Endothelial cell of umbilical vein (primary cell): ENCODE measurements around the gene ZIC4. TPM values are rescaled to one million over a fixed set of nuclear protein-coding genes. Genes with fewer than 3 reads are reported as not detected.

Source experiments
- BruUV-seq: library from RNA; stranded (reverse); fragments of 400-500 nt; replicated peaks from 2 replicates; lab custom pipeline; 2021; lab: Mats Ljungman, UMichigan
- CTCF ChIA-PET: fragments of 300-600, 350-600 bp; sonication (Branson Sonifier 250); formaldehyde crosslinking; loops from one replicate; lab custom pipeline; 2021; ENCODE audit warnings: antibody characterized with exemption, inconsistent platforms; lab: Charles Lee
- POLR2A ChIA-PET: fragments of 300-600, 350-600 bp; sonication (Branson Sonifier 250); formaldehyde crosslinking; loops from one replicate; lab custom pipeline; 2021; ENCODE audit warnings: antibody characterized with exemption, inconsistent platforms; lab: Charles Lee
- DNase-seq: peaks from one replicate; pipeline ENCODE4 v3.0.0-alpha.2; 2011; ENCODE audit warnings: low read depth, low spot score
- FAIRE-seq: peaks from 2 replicates; lab custom pipeline; 2011; peaks lifted over from hg19 to GRCh38; lab: Jason Lieb, UNC
- H2AFZ ChIP-seq: 2 replicates; pipeline ENCODE4 v1.6.0; 2012; ENCODE audit warnings: low read depth, low read length, control low read depth, inconsistent platforms
- H3K27ac ChIP-seq: 2 replicates; pipeline ENCODE4 v1.5.1; 2011; ENCODE audit warnings: low read depth, mild to moderate bottlenecking, control low read depth, low read length, moderate library complexity; ENCODE audit not compliant: insufficient read depth
- H3K27me3 ChIP-seq, 2 experiments: 2 replicates each; pipeline versions ENCODE4 v1.6.0 to v1.6.1; 2011; ENCODE audit warnings: low read length in 2 of 2, mixed read lengths in 1 of 2; ENCODE audit not compliant: control insufficient read depth in 2 of 2, insufficient read depth in 2 of 2
- H3K36me3 ChIP-seq, 2 experiments: 2 replicates in 1 of 2; 3 replicates in 1 of 2; pipeline ENCODE4 v1.5.1; 2011; ENCODE audit warnings: low read length in 2 of 2, mild to moderate bottlenecking in 1 of 2, moderate library complexity in 1 of 2; ENCODE audit not compliant: control insufficient read depth in 2 of 2, insufficient read depth in 2 of 2; ENCODE audit errors: extremely low read depth in 1 of 2
- H3K4me1 ChIP-seq: 3 replicates; pipeline ENCODE4 v1.5.1; 2011; ENCODE audit warnings: mild to moderate bottlenecking, low read length; ENCODE audit not compliant: control insufficient read depth, insufficient read depth; ENCODE audit errors: extremely low read depth
- H3K4me2 ChIP-seq: 2 replicates; pipeline ENCODE4 v1.6.1; 2011; ENCODE audit warnings: low read length, control low read depth, mixed read lengths; ENCODE audit not compliant: insufficient read depth
- H3K4me3 ChIP-seq, 3 experiments: fragments of 200-600 bp in 1 of 3; sonication (generic), shearing (Covaris generic) in 1 of 3; replicated peaks in 1 of 3; 2 replicates each; pipeline ENCODE4 v1.5.1; 2011 to 2016; ENCODE audit warnings: control low read depth in 3 of 3, low read length in 3 of 3, mild to moderate bottlenecking in 2 of 3, inconsistent platforms in 1 of 3, low read depth in 1 of 3, moderate library complexity in 1 of 3; ENCODE audit not compliant: insufficient read depth in 1 of 3
- H3K79me2 ChIP-seq: 2 replicates; pipeline ENCODE4 v1.6.0; 2012; ENCODE audit warnings: low read length, inconsistent platforms; ENCODE audit not compliant: control insufficient read depth, insufficient read depth
- H3K9ac ChIP-seq: replicated peaks from 2 replicates; pipeline ENCODE3; 2011; ENCODE audit warnings: low read length, control low read depth; ENCODE audit not compliant: insufficient read depth; ENCODE audit errors: extremely low read depth
- H3K9me1 ChIP-seq: replicated peaks from 3 replicates; pipeline ENCODE4 v1.6.0; 2011; ENCODE audit warnings: mild to moderate bottlenecking, low read length; ENCODE audit not compliant: control insufficient read depth, insufficient read depth; ENCODE audit errors: extremely low read depth
- H3K9me3 ChIP-seq: replicated peaks from 2 replicates; pipeline ENCODE4 v1.5.1; 2012; ENCODE audit warnings: low read length, inconsistent platforms; ENCODE audit not compliant: control insufficient read depth, insufficient read depth
- H4K20me1 ChIP-seq: replicated peaks from 2 replicates; pipeline ENCODE3; 2011; ENCODE audit warnings: mild to moderate bottlenecking, low read length; ENCODE audit not compliant: control insufficient read depth, insufficient read depth; ENCODE audit errors: extremely low read depth
- EZH2 ChIP-seq: IDR thresholded peaks from 2 replicates; pipeline ENCODE4 v1.6.1; 2012; ENCODE audit warnings: borderline replicate concordance, low read depth, mild to moderate bottlenecking, moderate library complexity, low read length, inconsistent platforms; ENCODE audit not compliant: severe bottlenecking
- GATA2 ChIP-seq: IDR thresholded peaks from 2 replicates; pipeline ENCODE4 v1.7.0; 2011; ENCODE audit warnings: low read depth, mild to moderate bottlenecking, moderate library complexity, mixed read lengths, low read length; ENCODE audit not compliant: insufficient read length, insufficient read depth
- POLR2AphosphoS5 ChIP-seq: IDR thresholded peaks from 2 replicates; pipeline ENCODE4 v1.6.1; 2012; ENCODE audit warnings: low read depth, mild to moderate bottlenecking, control low read depth, low read length, moderate library complexity; ENCODE audit not compliant: insufficient read depth
- dilution Hi-C: fragments of 300-500 bp; cut with MboI; formaldehyde crosslinking; loops from one replicate; pipeline ENCODE4 v1.15.0; 2019; ENCODE audit warnings: low sequenced_read_pairs; ENCODE audit not compliant: extremely low pct_ligation_motif_present
- intact Hi-C: fragments of 100-400 bp; cut with micrococcal nuclease; formaldehyde crosslinking; loops from one replicate; pipeline ENCODE4 v1.10.0; 2022
- polyA plus RNA-seq, 4 experiments: library from polyadenylated mRNA; depleted of rRNA in 3 of 4; stranded (reverse) in 3 of 4; unstranded in 1 of 4; fragments of >200 nt; gene quantifications; 2 replicates each; pipeline versions ENCODE4 v1.2.1 to v1.2.3, GENCODE V29; 2011 to 2012; ENCODE audit warnings: missing spikeins in 1 of 4
- total RNA-seq: library from RNA; stranded (reverse); gene quantifications from 2 replicates; pipeline ENCODE4 v1.2.3, GENCODE V29; 2021

Gene ZIC4
- total and polyA plus RNA-seq, 2 donors (not counting 3 experiments of a cell fraction or from before 2014, with no cell fraction given) = not detected

GRCh38 chr3:147380977-147381376 is 25.4 kb downstream of the ZIC4 start:
- no peak for FAIRE-seq

DNA sequence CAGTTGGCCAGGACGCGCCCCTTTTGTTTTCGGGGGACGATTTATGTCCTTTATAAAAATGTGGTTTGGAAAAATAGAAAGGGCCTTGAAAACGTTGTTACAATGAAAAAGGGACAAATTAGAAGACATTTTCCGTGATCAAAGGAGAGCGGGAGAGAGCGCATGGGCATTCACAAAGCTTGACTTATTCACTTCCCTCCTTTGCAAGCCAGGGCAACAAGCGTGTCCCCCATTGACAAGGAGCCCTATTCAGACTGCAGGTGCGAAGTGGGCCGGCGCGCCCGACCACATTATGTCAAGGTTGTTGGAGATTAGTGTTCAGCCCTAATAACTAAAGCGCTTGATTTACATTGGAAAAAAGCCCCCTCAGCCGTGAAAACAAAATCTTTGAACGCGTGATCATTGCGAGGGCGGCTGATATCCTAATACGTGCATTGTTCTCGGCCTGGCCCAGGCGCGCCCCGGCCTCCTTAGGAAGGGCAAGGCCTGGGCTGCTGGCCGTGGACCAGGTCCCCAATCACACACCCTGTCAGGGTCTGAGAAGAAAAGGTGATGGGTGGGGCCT is 25.9 kb downstream of the ZIC4 start:
- Histone ChIP-seq H3K4me2 (no peak overlapping the region), H2AFZ (no peak overlapping the region), H3K27me3 (peaks cover 88 to 99% of the 10 kb centered on the region in 2 experiments), H3K9me3 (no peaks in the 10 kb centered on the region), H3K4me3 (no peak overlapping the region), H3K4me1 (no peaks in the 10 kb centered on the region), H4K20me1 (no peaks in the 10 kb centered on the region), H3K36me3 (no peaks in the 10 kb centered on the region), H3K9me1 (no peaks in the 10 kb centered on the region), H3K79me2 (no peaks in the 10 kb centered on the region), H3K9ac (no peak overlapping the region), H3K27ac (no peak overlapping the region)
- DNase-seq (no peak), FAIRE-seq (no peak)
- intact Hi-C loops (loop anchor here (10.0 kb wide), 1 partner anchor 234 kb away; no protein-coding TSS in a partner anchor), dilution Hi-C loops (no loop called here)
- POLR2A ChIA-PET = no interaction called here
- TF ChIP-seq EZH2 (peak; percentile 64), POLR2AphosphoS5 (no peak)
- CTCF ChIA-PET = no interaction called here
- no TSS peak for BruUV-seq

More at GRCh38 chr3:147380977-147381376, 25.4 kb downstream of the ZIC4 start:
- POLR2A ChIA-PET = no interaction called here
- H3K9ac ChIP-seq = no peak overlapping the region
- H4K20me1 ChIP-seq = no peaks in the 10 kb centered on the region
- H3K79me2 ChIP-seq = no peaks in the 10 kb centered on the region
- no peaks in the 10 kb centered on the region for H3K9me1 ChIP-seq
- H2AFZ ChIP-seq = no peak overlapping the region
- no peak for DNase-seq
- CTCF ChIA-PET = interaction anchor here (1.7 kb wide), 1 partner anchor 12 kb away, joined by 8 read pairs; no protein-coding TSS in a partner anchor
- no peaks in the 10 kb centered on the region for H3K9me3 ChIP-seq
- intact Hi-C loops = loop anchor here (10.0 kb wide), 1 partner anchor 234 kb away; no protein-coding TSS in a partner anchor
- dilution Hi-C loops = no loop called here
- peaks cover 89 to 99% of the 10 kb centered on the region in 2 experiments for H3K27me3 ChIP-seq
- no peak overlapping the region for H3K4me3 ChIP-seq
- no peak overlapping the region for H3K4me2 ChIP-seq
- H3K36me3 ChIP-seq = no peaks in the 10 kb centered on the region
- TF ChIP-seq POLR2AphosphoS5 (no peak), GATA2 (no peak), EZH2 (peak; percentile 70)
- H3K27ac ChIP-seq = no peak overlapping the region
- H3K4me1 ChIP-seq = no peaks in the 10 kb centered on the region
- no TSS peak for BruUV-seq
